HCT116 (cell line): Measurements from ENCODE around the gene CTAGE1. TPM values are rescaled to one million over a fixed set of nuclear protein-coding genes. Genes with fewer than 3 reads are reported as not detected.

Experiments used
- ATAC-seq: fragments of 200-7000 bp; cut with Tn5 transposase; 2 replicates; pipeline ENCODE4 v1.9.1; 2020; ENCODE audit warnings: mild to moderate bottlenecking, moderate library complexity
- BruUV-seq: library from RNA; stranded (reverse); fragments of 400-500 nt; replicated peaks from 2 replicates; lab custom pipeline; 2021; lab: Mats Ljungman, UMichigan
- CTCF ChIA-PET: fragments of 300-600 bp; sonication (Branson Sonifier 250); formaldehyde crosslinking; loops from one replicate; lab custom pipeline; 2021; ENCODE audit warnings: antibody characterized with exemption; lab: Charles Lee
- POLR2A ChIA-PET: fragments of 300-600, 350-600 bp; sonication (Branson Sonifier 250); formaldehyde crosslinking; loops from one replicate; lab custom pipeline; 2021; ENCODE audit warnings: antibody characterized with exemption; lab: Charles Lee
- RAD21 ChIA-PET, 2 experiments: fragments of 300-600 bp; sonication (Branson Sonifier 250); formaldehyde crosslinking; loops; one replicate each; lab custom pipeline; 2023; ENCODE audit warnings: low total read pairs in 2 of 2; ENCODE audit not compliant: uncharacterized antibody in 2 of 2, unreplicated experiment in 2 of 2, low non-redundant PET in 1 of 2; lab: Charles Lee
- DNase-seq: peaks from one replicate; pipeline ENCODE4 v3.0.0-alpha.2; 2010; ENCODE audit warnings: low read depth, low spot score
- H2AFZ ChIP-seq: fragments of 200-600 bp; shearing (Covaris generic), sonication (generic); 2 replicates; pipeline ENCODE4 v1.6.1; 2017; ENCODE audit warnings: low read depth, mixed run types, mixed read lengths, antibody characterized with exemption, low read length; ENCODE audit not compliant: poor library complexity, severe bottlenecking
- H3K27ac ChIP-seq: 2 replicates; pipeline ENCODE4 v1.5.1; 2012; ENCODE audit warnings: low read depth, low read length
- H3K27me3 ChIP-seq: fragments of 200-600 bp; sonication (generic); 2 replicates; pipeline ENCODE4 v1.6.1; 2016; ENCODE audit warnings: mixed run types, low read length, mixed read lengths; ENCODE audit not compliant: insufficient read depth
- H3K36me3 ChIP-seq, 2 experiments: fragments of 200-500 bp in 1 of 2; fragments of 200-600 bp in 1 of 2; sonication (Bioruptor generic) in 1 of 2; sonication (generic) in 1 of 2; 2 replicates each; pipeline versions ENCODE4 v1.5.1 to v1.6.1; 2014 to 2016; ENCODE audit warnings: low read length in 2 of 2, inconsistent platforms in 1 of 2, mixed read lengths in 1 of 2, mixed run types in 1 of 2; ENCODE audit not compliant: insufficient read depth in 2 of 2, control insufficient read depth in 1 of 2
- H3K4me1 ChIP-seq, 2 experiments: fragments of 200-600 bp in 1 of 2; sonication (generic) in 1 of 2; 2 replicates each; pipeline versions ENCODE4 v1.5.1 to v1.6.1; 2012 to 2017; ENCODE audit warnings: low read length in 2 of 2, inconsistent platforms in 1 of 2, mild to moderate bottlenecking in 1 of 2, mixed read lengths in 1 of 2, mixed run types in 1 of 2, moderate library complexity in 1 of 2; ENCODE audit not compliant: insufficient read depth in 2 of 2, control insufficient read depth in 1 of 2
- H3K4me2 ChIP-seq: fragments of 200-600 bp; sonication (generic); 2 replicates; pipeline ENCODE4 v1.6.1; 2017; ENCODE audit warnings: mixed run types, low read length, mixed read lengths
- H3K4me3 ChIP-seq, 2 experiments: fragments of 200-600 bp in 1 of 2; sonication (generic) in 1 of 2; replicated peaks in 1 of 2; 2 replicates each; pipeline ENCODE4 v1.5.1; 2011 to 2016; ENCODE audit warnings: low read length in 2 of 2, control low read depth in 1 of 2, low read depth in 1 of 2, mild to moderate bottlenecking in 1 of 2, mixed read lengths in 1 of 2, mixed run types in 1 of 2
- H3K79me2 ChIP-seq: fragments of 200-600 bp; sonication (generic); 2 replicates; pipeline ENCODE4 v1.6.1; 2017; ENCODE audit warnings: mild to moderate bottlenecking, mixed run types, low read length, moderate library complexity, mixed read lengths; ENCODE audit not compliant: insufficient read depth
- H3K9ac ChIP-seq: fragments of 200-600 bp; sonication (generic); 2 replicates; pipeline ENCODE4 v1.6.1; 2016; ENCODE audit warnings: low read length, mixed read lengths
- H3K9me2 ChIP-seq: fragments of 200-600 bp; sonication (generic), shearing (Covaris generic); 2 replicates; pipeline ENCODE4 v1.6.1; 2017; ENCODE audit warnings: mixed run types, mild to moderate bottlenecking, moderate library complexity; ENCODE audit not compliant: insufficient read depth
- H3K9me3 ChIP-seq, 2 experiments: fragments of 200-500 bp in 1 of 2; fragments of 200-600 bp in 1 of 2; sonication (Bioruptor generic) in 1 of 2; sonication (generic) in 1 of 2; 2 replicates each; pipeline ENCODE4 v1.6.1; 2014 to 2017; ENCODE audit warnings: low read length in 2 of 2, mixed read lengths in 2 of 2, inconsistent platforms in 1 of 2, low read depth in 1 of 2, mild to moderate bottlenecking in 1 of 2, mixed run types in 1 of 2, moderate library complexity in 1 of 2; ENCODE audit not compliant: control insufficient read depth in 1 of 2, insufficient read depth in 1 of 2
- H4K20me1 ChIP-seq: fragments of 200-600 bp; sonication (generic), shearing (Covaris generic); 2 replicates; pipeline ENCODE4 v1.6.1; 2017; ENCODE audit warnings: mixed run types, mild to moderate bottlenecking, moderate library complexity; ENCODE audit not compliant: insufficient read depth
- CEBPB ChIP-seq: IDR thresholded peaks from 2 replicates; pipeline ENCODE4 v1.6.1; 2012; ENCODE audit warnings: low read depth
- EGR1 ChIP-seq: IDR thresholded peaks from 2 replicates; pipeline ENCODE4 v1.6.1; 2012; ENCODE audit warnings: low read depth
- EZH2 ChIP-seq: fragments of 200-600 bp; sonication (generic); IDR thresholded peaks from 2 replicates; pipeline ENCODE4 v1.6.1; 2017; ENCODE audit warnings: antibody characterized with exemption, mixed run types
- FOSL1 ChIP-seq: IDR thresholded peaks from 2 replicates; pipeline ENCODE4 v1.6.1; 2012; ENCODE audit warnings: low read depth
- MAX ChIP-seq: IDR thresholded peaks from 2 replicates; pipeline ENCODE4 v1.6.1; 2012
- POLR2AphosphoS5 ChIP-seq: IDR thresholded peaks from 2 replicates; pipeline ENCODE4 v1.6.1; 2011; ENCODE audit warnings: mild to moderate bottlenecking, low read depth, low read length, moderate library complexity
- RAD21 ChIP-seq: IDR thresholded peaks from 2 replicates; pipeline ENCODE4 v1.6.1; 2012; ENCODE audit warnings: low read depth, mild to moderate bottlenecking
- REST ChIP-seq: IDR thresholded peaks from 2 replicates; pipeline ENCODE4 v1.6.1; 2012; ENCODE audit warnings: low read depth
- SIN3A ChIP-seq: IDR thresholded peaks from 2 replicates; pipeline ENCODE4 v1.6.1; 2012; ENCODE audit warnings: low read depth
- SP1 ChIP-seq: IDR thresholded peaks from 2 replicates; pipeline ENCODE4 v1.6.1; 2012; ENCODE audit warnings: low read depth
- TCF7L2 ChIP-seq: IDR thresholded peaks from 2 replicates; pipeline ENCODE4 v1.7.0; 2011; ENCODE audit warnings: borderline replicate concordance, inconsistent platforms; ENCODE audit not compliant: insufficient read depth, insufficient read length; ENCODE audit errors: extremely low read depth
- YY1 ChIP-seq: IDR thresholded peaks from 2 replicates; pipeline ENCODE4 v1.6.1; 2011; ENCODE audit warnings: low read length, low read depth, moderate library complexity, mild to moderate bottlenecking; ENCODE audit not compliant: insufficient replicate concordance; ENCODE audit errors: extremely low read depth
- ZFX ChIP-seq: fragments of 450-650 bp; IDR thresholded peaks from 2 replicates; pipeline ENCODE4 v1.6.1; 2017
- intact Hi-C: fragments of 100-400 bp; cut with micrococcal nuclease; formaldehyde crosslinking; loops from 2 replicates; pipeline ENCODE4 v1.10.0; 2022
- total RNA-seq: library from RNA; stranded (reverse); gene quantifications from one replicate; pipeline ENCODE4 v1.2.1, GENCODE V29; 2021; ENCODE audit not compliant: unreplicated experiment
- TF ChIP-seq, protein P1 (sequence below): IDR thresholded peaks from 2 replicates; pipeline ENCODE4 v1.6.1; 2011; ENCODE audit warnings: mild to moderate bottlenecking, low read length, moderate library complexity; ENCODE audit not compliant: insufficient replicate concordance; ENCODE audit errors: extremely low read depth

The CTAGE1 gene
- total RNA-seq, 1 experiment from 2014 or later = not detected

DNA sequence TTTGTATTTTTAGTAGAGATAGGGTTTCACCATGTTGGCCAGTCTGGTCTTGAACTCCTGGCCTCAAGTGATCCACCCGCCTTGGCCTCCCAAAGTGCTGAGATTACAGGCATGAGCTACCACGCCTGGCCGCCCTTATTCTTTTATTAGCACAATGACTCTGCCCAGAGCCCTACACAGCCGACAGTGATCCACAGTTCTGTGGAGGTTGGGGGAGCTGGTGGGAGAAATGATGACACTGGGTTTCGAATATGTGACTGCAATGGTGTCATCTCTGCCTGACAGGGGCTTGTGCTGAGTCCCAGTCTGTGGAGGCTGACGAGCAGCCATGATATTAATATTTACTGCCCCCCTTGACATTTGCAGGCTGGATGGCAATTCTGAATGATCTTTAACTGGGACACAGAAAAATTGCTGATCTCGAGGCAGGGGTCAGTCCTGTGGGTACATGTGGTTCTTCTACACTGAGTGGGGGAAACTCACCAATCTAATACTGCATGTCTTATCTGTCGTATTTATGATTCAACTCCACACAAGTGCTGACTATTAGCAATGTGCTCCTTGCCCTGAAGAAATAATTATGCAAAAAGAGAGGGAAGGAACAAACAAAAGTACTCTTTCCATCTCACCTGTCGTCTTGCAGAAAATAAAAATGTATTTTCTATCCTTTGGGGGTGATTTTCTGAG is 6.3 kb upstream of the CTAGE1 start:
- DNase-seq (no peak), ATAC-seq (no peak)
- Histone ChIP-seq H3K4me1 (no peaks in the 10 kb centered on the region), H3K4me2 (no peak overlapping the region), H3K27me3 (no peaks in the 10 kb centered on the region), H2AFZ (no peak overlapping the region), H4K20me1 (no peaks in the 10 kb centered on the region), H3K27ac (no peak overlapping the region), H3K9me3 (no peaks in the 10 kb centered on the region), H3K36me3 (no peaks in the 10 kb centered on the region), H3K4me3 (no peak overlapping the region), H3K79me2 (no peaks in the 10 kb centered on the region), H3K9me2 (no peaks in the 10 kb centered on the region), H3K9ac (no peak overlapping the region)
- CTCF ChIA-PET = no interaction called here
- POLR2A ChIA-PET = no interaction called here
- no peak for TF ChIP-seq SP1
- TF ChIP-seq YY1 = no peak
- no peak for TF ChIP-seq ZFX
- TF ChIP-seq SIN3A = no peak
- no peak for TF ChIP-seq EGR1
- no peak for TF ChIP-seq MAX
- TF ChIP-seq, protein P1, sequence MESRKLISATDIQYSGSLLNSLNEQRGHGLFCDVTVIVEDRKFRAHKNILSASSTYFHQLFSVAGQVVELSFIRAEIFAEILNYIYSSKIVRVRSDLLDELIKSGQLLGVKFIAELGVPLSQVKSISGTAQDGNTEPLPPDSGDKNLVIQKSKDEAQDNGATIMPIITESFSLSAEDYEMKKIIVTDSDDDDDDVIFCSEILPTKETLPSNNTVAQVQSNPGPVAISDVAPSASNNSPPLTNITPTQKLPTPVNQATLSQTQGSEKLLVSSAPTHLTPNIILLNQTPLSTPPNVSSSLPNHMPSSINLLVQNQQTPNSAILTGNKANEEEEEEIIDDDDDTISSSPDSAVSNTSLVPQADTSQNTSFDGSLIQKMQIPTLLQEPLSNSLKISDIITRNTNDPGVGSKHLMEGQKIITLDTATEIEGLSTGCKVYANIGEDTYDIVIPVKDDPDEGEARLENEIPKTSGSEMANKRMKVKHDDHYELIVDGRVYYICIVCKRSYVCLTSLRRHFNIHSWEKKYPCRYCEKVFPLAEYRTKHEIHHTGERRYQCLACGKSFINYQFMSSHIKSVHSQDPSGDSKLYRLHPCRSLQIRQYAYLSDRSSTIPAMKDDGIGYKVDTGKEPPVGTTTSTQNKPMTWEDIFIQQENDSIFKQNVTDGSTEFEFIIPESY = no peak
- no peak for TF ChIP-seq RAD21
- no peak for TF ChIP-seq CEBPB
- no peak for TF ChIP-seq REST
- TF ChIP-seq POLR2AphosphoS5 = no peak
- TF ChIP-seq TCF7L2 = no peak
- no peak for TF ChIP-seq EZH2
- TF ChIP-seq FOSL1 = no peak
- intact Hi-C loops = no loop called here
- BruUV-seq = no TSS peak
- RAD21 ChIA-PET = interaction anchor here in 1 of 2 experiments (0.7 kb wide), 1 partner anchor 1279 kb away, joined by 3 read pairs; no protein-coding TSS in a partner anchor
